Left lung (tissue), 10 donors: ENCODE measurements around the gene C8G. TPM values are rescaled to one million over a fixed set of nuclear protein-coding genes. Genes with fewer than 3 reads are reported as not detected.

ENCODE experiments used
- ATAC-seq: fragments of 200-7000 bp; cut with Tn5 transposase; one replicate; pipeline ENCODE4 v1.9.1; 2020; ENCODE audit warnings: moderate library complexity
- DNase-seq, 4 donors: peaks; one replicate each; pipeline ENCODE4 v3.0.0-alpha.2; 2013 to 2020
- H3K27ac ChIP-seq, 2 donors: fragments of 200-600 bp; sonication (generic) in 1 of 2; one replicate each; pipeline versions ENCODE4 v1.5.0 to v1.8.0; 2020 to 2021
- H3K27me3 ChIP-seq, 2 donors: fragments of 200-600 bp; sonication (generic) in 1 of 2; one replicate each; pipeline versions ENCODE4 v1.5.0 to v1.8.0; 2020 to 2021
- H3K36me3 ChIP-seq, 2 donors: fragments of 200-600 bp; sonication (generic) in 1 of 2; one replicate each; pipeline versions ENCODE4 v1.5.0 to v1.8.0; 2020 to 2021
- H3K4me1 ChIP-seq, 2 donors: fragments of 200-600 bp; one replicate each; pipeline ENCODE4 v1.8.0; 2021
- H3K4me3 ChIP-seq, 2 donors: fragments of 200-600 bp; sonication (generic) in 1 of 2; one replicate each; pipeline versions ENCODE4 v1.5.0 to v1.8.0; 2020 to 2021; ENCODE audit warnings: mild to moderate bottlenecking in 1 of 2
- H3K9me3 ChIP-seq, 2 donors: fragments of 200-600 bp; sonication (generic) in 1 of 2; one replicate each; pipeline versions ENCODE4 v1.5.0 to v1.8.0; 2020 to 2021
- CTCF ChIP-seq, 2 donors: fragments of 200-600 bp; sonication (generic) in 1 of 2; IDR thresholded peaks; one replicate each; pipeline versions ENCODE4 v1.5.0 to v1.8.0; 2021; ENCODE audit warnings: antibody characterized with exemption in 2 of 2
- intact Hi-C, 2 donors: fragments of 100-400 bp; cut with DNase I; formaldehyde crosslinking; loops; one replicate each; pipeline versions ENCODE4 v1.11.2 to v1.14.2; 2022
- polyA plus RNA-seq, 6 donors: library from polyadenylated mRNA; unstranded; fragments of 120-200 nt; gene quantifications; one replicate each; pipeline ENCODE4 v1.2.1, GENCODE V29; 2013; ENCODE audit not compliant: insufficient read length in 6 of 6
- total RNA-seq, 2 donors: library from RNA; stranded (reverse); fragmentation: NEBNext Ultra II Directional; extraction: Animal tissue kit (Norgen Biotek cat#: 25700); gene quantifications; one replicate each; pipeline ENCODE4 v1.2.1, GENCODE V29; 2021
- donor health status: DM: no; HTN: yes; CAD: no.
- donor health status: DM: no; HTN: no; CAD: no.

Gene C8G
- total and polyA plus RNA-seq, 8 donors = 0.47 to 1.2 (median 0.85) TPM

GRCh38 chr9:136952876-136953770 is 8.1 kb downstream of the C8G start:
- peaks cover 9 to 26% of the 10 kb centered on the region in 2 donors for H3K4me1 ChIP-seq
- TF ChIP-seq CTCF (IDR thresholded peaks at IDR 0.05) = no peak
- H3K36me3 ChIP-seq = no peaks in the 10 kb centered on the region
- intact Hi-C loops = no loop called here
- no peak overlapping the region for H3K27ac ChIP-seq
- no peak for ATAC-seq
- no peaks in the 10 kb centered on the region for H3K9me3 ChIP-seq
- H3K4me3 ChIP-seq = no peak overlapping the region
- no peaks in the 10 kb centered on the region for H3K27me3 ChIP-seq
- DNase-seq = peak in 1 of 4 donors; percentile 64

GRCh38 chr9:136953771-136954269 is 8.8 kb downstream of the C8G start:
- Histone ChIP-seq H3K27me3 (no peaks in the 10 kb centered on the region), H3K27ac (no peak overlapping the region), H3K9me3 (no peaks in the 10 kb centered on the region), H3K4me3 (no peak overlapping the region), H3K36me3 (no peaks in the 10 kb centered on the region), H3K4me1 (peaks cover 7 to 19% of the 10 kb centered on the region in 2 donors)
- intact Hi-C loops = no loop called here
- ATAC-seq = no peak
- TF ChIP-seq CTCF (IDR thresholded peaks at IDR 0.05) = no peak
- DNase-seq = peak in 1 of 4 donors; percentile 73

DNA sequence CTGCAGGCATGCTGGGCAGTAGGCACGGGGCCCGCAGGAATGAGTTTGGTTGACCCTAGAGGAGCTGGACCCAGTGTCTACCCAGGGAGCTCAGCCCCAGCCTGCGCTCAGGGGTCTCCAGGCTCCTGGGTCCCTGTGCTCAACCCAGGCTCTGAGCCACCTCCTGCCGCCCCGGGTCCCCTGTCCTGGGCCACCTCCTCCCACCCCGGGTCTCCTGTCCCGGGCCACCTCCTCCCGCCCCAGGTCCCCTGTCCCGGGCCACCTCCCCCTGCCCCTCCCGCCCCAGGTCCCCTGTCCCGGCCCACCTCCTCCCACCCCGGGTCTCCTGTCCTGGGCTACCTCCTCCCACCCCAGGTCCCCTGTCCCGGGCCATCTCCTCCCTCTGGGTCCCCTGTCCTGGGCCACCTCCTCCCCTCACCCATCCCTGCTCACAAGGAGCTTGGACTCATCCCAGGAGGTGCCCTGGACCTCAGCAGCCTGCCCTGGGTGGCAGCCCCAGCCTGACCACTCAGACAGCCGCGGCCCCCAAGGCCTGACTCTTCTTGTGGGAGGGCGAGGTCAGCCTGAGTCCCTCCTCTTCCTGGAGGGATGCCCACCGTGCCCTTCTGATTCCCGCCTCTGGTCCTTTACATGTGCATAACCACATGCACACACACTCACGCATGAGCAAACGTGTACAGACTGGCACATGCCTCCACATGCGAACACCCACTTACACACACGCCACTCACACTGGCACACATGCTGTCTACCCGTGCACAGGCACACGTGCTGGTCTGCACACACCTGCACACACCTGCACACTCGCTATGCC is 9.4 kb downstream of the C8G start:
- peak in 1 of 4 donors; percentile 69 for DNase-seq
- H3K27me3 ChIP-seq = no peaks in the 10 kb centered on the region
- no peaks in the 10 kb centered on the region for H3K36me3 ChIP-seq
- no peak overlapping the region for H3K4me3 ChIP-seq
- no peak for TF ChIP-seq CTCF (IDR thresholded peaks at IDR 0.05)
- H3K9me3 ChIP-seq = no peaks in the 10 kb centered on the region
- H3K27ac ChIP-seq = no peak overlapping the region
- H3K4me1 ChIP-seq = peaks cover under 1 to 14% of the 10 kb centered on the region in 2 donors
- ATAC-seq = no peak
- intact Hi-C loops = no loop called here

DNA sequence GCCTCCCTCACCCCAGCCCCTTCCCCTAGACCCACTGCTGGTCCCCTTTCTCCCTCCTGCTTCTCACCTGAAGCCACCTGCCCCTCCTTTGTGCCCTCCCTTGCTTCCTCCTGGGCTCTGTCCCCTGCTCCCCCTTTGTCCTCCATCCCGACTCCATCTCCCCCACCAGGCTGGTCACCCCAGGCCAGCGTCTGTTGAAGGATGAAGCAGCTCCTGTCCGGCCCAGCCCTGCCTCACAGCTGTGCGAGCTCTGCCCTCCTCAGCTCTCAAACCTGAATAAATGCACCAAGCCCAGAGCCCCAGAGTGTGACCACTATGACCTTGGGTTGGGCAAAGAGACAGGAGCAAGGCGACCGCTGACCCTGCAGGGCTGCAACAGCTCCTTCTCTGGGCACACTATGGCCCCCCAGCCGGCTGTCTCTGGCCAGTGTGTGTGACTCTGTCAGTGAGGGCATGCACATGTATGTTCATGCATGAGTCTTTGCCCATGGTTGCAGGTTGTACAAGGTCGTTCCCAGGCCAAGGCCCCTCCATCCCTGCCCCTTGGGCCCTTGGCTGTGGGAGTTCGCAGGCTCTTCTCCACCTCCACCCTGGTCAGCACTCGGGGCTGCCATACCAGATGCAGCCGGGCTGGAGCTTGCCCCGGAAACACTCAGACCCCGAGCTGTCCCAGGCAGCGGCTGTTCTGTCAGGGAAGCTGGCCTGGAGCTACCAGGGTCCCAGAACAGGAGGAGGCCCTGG is 10.3 kb downstream of the C8G start:
- H3K4me1 ChIP-seq = peaks cover 0 to 13% of the 10 kb centered on the region in 2 donors
- H3K4me3 ChIP-seq = no peak overlapping the region
- no peaks in the 10 kb centered on the region for H3K9me3 ChIP-seq
- TF ChIP-seq CTCF (IDR thresholded peaks at IDR 0.05) = no peak
- no peak for ATAC-seq
- H3K27ac ChIP-seq = no peak overlapping the region
- no peaks in the 10 kb centered on the region for H3K36me3 ChIP-seq
- intact Hi-C loops = no loop called here
- no peaks in the 10 kb centered on the region for H3K27me3 ChIP-seq
- DNase-seq = peak in 1 of 4 donors; percentile 56
